Frontal cortex (tissue), 4 donors: Measurements from ENCODE around the gene TPPP. TPM values are rescaled to one million over a fixed set of nuclear protein-coding genes. Genes with fewer than 3 reads are reported as not detected.
"Not testable (repeated sequence)": the region's sequence is repeated elsewhere in the genome, so short reads cannot be mapped to it uniquely, and the experiment has no call there.

Source experiments
- DNase-seq, 2 donors: peaks; one replicate each; pipeline ENCODE4 v3.0.0; 2012; ENCODE audit warnings: low spot score in 2 of 2
- FAIRE-seq: peaks from 2 replicates; lab custom pipeline; 2012; peaks lifted over from hg19 to GRCh38; lab: Jason Lieb, UNC
- total RNA-seq: library from RNA; depleted of rRNA; stranded (reverse); fragments of >200 nt; gene quantifications from one replicate; pipeline ENCODE4 v1.2.3, GENCODE V29; 2014
- donor health status: control.
- donor health status: control.
- donor health status: control.

TPPP gene
- total RNA-seq, result 13.5 TPM

DNA sequence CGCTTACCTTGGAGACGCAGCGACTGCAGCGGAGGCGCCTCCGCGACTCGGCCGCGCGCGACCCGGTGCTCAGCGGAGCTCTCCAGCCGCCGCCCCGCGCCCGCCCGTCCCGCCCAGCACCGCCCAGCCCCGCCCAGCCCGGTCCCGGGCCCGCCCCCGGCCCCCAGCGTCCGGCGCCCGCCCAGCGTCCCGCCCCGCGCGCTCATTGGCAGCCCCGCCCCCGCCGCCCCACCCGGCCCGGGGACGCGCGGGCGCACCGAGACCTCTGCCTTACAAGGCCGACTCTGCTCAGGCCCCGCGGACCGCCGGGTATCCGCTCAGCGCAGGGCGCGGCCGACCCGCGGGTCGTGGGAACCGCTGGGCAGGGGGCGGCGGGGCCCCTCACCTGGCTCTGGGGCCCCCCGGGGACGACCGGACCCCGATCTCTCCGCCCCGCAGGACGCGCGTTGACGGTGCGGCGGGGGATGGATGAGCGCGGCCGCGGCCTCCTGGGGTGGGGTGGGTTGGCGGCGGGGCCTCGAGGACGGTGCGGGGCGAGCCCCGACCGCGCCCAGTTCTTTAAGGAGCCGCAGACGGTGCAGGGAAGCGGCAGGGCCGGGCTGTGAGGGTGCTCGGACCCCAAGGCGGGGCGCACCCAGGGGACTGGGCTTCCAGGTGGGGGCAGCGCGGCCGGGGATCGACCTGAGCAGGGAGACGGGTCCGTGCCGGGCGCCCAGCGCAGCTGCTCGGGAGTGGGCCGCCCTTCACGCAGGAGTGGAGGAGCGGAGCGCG is at the start of gene TPPP:
Gene TPPP, minus strand, starts transcription at position 82 of the 771 bp plus-strand sequence. CDS start 15,292 bp downstream, outside the sequence.
- peak; percentile 86 to 97 for DNase-seq

DNA sequence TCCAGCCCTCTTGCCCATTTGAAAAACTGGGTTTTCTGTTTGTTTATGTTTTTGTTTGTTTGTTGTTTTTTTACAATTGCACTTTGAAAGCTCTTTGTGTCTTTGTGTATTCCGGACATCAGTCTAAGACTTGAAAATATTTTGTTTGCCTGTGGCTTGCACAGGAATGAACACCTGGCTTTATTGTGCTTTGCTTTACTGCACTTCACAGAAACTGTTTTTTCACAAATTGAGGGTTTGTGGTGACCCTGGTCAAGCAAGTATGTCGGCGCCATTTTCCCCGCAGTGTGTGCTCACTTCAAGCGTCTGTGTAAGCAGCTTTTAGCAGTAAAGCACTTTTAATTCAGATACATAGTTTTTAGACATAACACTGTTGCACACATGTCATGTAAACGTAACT is 49.1 kb upstream of the TPPP start:
- not testable (repeated sequence) for FAIRE-seq, DNase-seq

More for the DNA sequence above, at the start of gene TPPP:
- not testable (repeated sequence) for FAIRE-seq

DNA sequence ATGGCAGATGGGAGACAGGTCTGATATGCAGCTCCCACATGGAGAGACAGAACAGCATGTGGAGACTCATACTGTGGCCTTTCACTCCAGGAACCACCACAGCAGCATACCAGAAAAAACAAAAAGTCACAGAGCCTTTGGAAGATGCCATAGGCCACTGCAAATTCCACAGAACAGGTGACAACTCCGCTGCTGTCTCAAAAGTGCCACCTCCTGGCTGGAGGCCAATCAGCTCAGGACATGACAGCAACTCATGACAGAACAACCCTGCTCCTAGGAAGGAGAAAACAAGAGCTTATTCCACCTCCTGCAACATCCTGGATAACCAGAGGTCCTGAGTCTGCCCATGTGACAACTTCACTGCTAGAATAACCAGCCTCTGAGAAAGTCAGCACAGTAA is 41.0 kb upstream of the TPPP start:
- not testable (repeated sequence) for DNase-seq, FAIRE-seq

DNA sequence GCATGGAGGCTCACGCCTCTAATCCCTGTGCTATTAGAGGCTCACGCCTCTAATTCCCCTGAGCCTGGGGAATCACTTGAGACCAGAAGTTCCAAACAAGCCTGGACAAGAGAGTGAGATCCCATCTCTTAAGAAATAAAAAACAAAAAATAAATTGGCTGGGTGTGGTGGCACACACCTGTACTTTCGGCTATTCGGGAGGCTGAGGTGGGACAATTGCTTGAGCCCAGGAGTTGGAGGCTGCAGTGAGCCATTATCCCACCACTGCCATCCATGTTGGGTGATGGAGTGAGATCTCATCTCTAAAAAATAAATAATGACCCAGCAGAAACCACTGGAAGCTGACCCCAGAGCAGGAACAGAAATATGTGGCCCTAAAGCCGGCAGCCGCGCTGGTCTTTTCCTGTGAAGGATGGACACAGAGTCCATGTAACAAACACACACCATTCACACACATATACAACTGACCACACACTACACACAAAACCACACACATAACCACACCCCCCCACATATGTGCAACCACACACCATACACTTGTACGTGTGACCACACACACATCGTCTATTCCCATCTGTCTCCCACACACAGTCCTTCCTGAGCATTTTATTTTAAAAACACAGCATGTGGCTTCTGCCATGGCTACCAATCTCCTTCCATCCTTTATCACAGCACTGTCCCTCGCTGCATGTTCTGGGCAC is 39.8 kb upstream of the TPPP start:
- FAIRE-seq, DNase-seq: not testable (repeated sequence)

DNA sequence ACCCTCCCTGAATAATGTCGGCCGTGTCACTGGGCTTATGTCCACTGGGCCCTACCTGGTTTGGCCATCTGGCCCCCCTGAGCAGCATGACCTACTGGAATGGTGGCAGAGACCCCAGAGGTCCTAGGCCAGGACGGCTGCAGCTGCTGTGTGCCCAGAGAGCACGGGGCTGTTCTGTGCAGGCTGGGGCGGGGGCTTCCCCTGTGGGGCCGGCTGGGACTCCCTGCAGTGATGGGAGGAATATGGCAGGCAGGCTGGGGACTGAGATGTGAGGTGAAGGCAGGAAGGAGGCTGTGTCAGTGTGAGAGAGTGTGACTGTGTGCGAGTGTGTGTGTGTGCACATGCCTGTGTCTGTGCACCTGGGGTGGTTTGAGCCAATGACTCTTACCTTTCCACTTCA is 36.1 kb upstream of the TPPP start:
- FAIRE-seq, DNase-seq: not testable (repeated sequence)

DNA sequence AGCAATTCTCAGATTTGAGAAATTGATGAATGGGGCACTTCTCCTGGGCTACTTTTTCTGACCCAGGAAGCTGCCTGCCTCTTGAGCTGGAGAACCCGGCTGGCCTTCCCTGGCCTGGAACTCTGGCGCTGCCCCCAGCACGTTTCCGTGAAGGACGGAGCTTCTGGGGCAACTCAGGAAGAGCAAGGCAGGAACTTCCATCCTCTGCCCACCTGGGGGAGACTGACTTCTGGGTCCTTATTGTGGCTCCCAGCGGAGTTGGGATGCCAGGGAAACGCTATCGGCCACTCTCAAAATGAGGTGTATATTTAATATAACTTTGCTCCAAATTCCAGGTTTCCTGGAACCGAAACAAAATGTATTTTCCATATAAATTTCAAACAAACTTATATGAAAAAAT is 33.9 kb upstream of the TPPP start:
- DNase-seq, FAIRE-seq: not testable (repeated sequence)

DNA sequence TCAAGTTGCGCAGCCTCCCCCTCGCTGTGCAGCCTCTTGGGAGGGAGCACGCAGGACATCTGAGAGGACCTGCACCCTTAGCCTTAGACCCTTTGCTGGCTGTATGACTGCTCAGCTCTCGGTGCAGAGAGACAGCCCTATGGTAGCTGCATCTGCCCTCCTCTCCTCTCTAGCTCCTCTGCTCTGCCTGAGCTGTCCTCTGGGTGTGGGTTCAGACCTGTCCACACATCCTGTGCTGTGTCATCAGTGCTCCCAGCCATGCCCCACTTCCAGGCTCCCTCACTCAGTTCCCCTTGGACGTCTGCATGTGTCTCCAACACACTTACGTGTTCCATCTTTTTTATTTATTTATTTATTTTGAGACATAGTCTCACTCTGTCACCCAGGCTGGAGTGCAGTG is 30.7 kb upstream of the TPPP start:
- not testable (repeated sequence) for FAIRE-seq, DNase-seq

DNA sequence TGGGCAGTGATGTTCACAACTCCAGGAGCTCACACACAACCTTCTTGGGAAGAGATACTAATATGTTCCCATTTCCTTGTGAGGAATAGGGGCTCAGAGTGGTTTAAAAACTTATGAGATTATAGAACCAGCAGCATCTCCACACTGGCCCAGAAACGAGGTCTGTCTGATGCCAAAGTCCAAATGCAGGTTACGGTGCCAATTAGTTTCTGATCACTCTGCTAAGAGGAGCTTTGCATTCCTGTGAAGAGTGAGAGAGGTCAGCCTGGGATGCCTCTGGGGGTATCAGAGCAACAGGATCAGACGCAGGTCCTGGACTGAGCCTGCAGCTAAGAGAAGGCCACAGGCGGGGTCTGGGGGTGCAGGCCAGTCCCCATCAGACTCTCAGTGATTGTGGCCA is 30.2 kb upstream of the TPPP start:
- not testable (repeated sequence) for FAIRE-seq, DNase-seq

DNA sequence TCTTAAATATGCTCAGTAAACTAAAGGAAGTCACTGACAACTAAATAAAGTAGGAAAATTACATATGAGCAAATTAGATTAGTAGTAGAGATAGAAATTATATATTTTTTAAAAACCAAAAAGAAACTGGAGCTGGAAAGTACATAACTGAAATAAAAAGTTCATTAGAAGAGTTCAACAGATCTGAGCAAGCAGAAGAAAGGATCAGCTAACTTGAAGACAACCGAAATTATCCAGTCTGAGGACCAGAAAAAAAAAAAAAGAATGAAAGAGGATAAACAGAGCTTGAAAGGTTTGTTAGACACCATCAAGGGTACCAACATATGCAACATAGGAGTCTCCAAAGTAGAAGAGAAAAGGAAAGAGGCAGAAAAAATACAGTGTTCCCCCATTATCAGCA is 26.2 kb upstream of the TPPP start:
- FAIRE-seq, DNase-seq: not testable (repeated sequence)

DNA sequence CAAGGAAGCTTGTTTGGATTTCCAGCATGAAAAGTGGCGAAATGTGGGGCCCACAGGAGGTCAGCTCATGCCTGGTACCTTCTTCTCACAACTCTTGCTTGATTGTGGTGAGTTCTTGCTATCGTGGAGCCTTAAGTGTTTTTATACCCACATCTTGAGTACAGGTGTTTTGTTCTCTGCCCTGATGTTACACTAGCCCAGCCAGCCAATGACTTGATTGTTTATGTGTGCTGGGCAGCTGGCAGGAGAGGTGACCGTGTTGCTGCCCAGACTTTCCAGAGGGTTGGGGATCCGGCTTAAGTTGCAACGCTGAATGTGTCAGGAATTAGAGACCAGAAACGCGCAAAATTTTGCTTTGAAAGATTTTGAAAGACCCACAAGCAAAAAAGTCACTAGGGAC is 24.0 kb upstream of the TPPP start:
- FAIRE-seq, result no peak
- no peak for DNase-seq

DNA sequence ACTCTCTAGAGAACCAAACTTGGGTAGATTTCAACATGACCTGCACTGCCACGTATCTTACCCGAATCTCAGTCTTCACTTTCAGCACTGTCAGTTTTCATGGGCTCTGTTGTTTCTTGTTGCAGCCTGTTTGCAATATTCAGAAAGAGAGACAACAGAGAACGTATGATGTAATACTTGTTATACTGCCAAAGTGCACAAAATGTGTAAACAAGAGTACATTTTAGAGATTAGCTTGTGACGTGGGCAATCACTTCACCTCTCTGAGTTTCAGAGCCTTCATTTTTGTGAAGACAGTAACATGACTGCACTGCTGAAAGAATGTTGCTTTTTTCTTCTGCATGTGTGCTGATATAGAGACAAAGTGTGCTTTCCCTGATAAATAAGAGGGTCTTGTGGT is 23.6 kb upstream of the TPPP start:
- not testable (repeated sequence) for DNase-seq, FAIRE-seq

DNA sequence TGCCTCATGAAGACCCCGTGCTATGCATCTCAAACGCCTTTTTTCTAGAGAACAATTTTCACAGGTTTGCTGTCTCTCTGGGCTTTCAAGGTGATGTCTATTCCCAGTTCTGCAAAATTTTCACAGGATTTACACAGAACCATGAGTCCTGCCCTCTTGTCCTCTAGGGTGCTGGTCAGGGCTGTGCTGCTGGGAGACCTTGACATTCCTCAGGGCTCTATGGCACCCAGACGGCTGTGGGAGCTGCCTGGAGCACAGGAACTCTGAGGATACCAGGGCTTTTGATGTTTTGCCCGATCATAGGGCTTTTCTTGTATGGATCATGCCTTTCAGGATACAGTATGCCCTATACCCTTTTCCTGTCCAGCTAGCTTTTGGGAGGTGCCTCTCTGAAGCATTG is 22.5 kb upstream of the TPPP start:
- FAIRE-seq, DNase-seq: not testable (repeated sequence)

DNA sequence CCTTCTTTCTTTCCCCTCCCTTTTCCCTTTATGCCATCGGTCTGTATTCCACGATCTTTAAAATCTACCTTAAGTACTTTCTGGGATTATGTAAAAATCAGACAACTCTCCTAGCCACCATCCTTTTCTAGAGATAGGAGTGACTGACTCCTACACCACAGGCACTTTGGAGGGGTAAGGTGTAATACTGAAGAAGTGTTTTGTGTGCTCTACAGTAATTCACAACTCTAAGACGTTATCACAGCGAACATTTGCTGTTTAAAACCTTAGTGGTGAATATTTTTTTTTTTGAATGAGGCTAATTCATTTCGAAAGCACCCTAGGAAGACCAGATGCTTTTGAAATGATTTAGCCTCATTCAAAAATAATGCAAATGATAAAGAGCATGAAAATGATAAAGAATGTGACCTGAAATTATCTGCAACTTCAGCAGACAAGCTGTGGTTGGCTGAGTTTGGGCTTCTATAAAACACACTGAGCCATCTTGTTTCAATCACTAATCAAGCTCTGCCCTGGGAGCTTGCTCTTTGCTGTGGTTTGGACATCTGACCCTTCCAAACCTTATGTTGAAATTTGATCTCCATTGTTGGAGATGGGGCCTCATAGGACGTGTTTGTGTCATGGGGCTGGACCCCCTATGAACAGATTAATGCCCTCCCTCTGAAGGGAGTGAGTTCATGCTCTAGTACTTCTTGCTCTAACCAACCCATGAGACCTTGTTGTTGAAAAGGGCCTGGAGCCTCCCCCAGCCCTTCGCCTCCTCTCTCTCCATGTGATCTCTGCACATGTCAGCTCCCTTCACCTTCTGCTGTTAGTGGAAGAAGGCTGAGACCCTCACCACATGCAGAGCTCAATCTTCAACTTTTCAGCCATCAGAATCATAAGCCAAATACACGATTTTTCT is 21.3 kb upstream of the TPPP start:
- FAIRE-seq, DNase-seq: not testable (repeated sequence)

DNA sequence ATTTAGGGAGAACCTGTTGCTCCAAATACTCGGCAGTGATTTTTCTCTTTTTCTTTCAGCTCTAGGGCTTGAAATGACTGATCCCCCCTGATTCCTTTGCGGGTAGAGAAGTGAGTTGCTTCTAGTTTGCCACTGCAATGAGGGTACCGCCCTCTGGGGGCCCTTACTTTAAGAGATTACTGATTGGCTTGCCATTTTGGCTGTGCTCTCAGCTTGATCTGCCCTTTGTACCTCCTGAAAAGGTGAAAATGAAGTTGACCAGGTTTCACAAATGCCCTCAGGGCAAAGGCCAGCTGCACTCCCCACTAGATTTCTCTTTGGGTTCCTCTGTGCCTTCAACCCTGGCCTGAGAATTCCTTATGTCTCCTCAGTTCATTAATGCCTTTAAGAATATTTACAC is 20.5 kb upstream of the TPPP start:
- FAIRE-seq, DNase-seq: not testable (repeated sequence)

DNA sequence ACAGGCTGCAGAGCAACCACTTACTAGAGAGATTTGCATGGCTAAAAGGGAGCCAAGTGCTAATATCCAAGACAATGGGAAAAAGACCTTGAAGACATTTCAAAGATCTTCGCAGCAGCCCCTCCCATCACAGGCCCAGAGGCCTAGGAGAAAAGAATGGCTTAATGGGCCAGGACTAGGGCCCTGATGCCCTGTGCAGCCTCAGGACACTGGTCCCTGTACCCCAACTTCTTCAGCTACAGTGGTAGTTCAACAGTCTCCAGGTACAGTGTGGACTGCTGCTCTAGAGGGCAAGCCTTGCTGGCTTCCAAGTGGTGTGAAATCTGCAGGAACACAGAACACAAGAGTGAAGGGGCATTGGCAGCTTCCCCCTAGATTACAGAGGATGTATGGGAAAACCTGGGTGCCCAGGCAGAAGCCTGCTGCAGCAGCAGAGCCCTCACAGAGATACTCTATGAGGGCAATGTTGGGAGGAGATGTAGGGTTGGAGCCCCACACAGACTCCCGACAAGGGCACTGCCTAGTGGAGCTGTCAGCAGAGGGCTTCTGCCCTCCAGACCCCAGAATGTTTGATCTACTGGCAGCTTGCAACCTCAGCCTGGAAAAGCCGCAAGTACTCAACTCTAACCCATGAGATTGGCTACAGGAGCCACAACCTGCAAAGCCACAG is 15.8 kb upstream of the TPPP start:
- DNase-seq, FAIRE-seq: not testable (repeated sequence)

DNA sequence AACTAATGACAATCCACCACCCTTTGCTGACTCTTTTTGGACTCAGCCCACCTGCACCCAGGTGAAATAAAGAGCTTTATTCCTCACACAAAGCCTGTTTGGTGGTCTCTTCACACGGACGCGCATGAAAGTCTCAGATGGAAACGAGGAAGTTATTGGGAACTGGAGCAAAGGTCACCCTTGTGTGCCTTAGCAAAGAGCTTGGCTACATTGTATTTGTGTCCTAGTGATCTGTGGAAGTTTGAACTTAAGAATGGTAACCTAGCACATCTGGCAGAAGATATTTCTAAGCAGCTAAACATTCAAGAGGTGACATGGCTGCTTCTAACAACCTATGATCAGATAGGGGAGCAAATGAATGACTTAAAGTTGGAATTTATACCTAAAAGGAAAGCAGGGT is 15.2 kb upstream of the TPPP start:
- FAIRE-seq, DNase-seq: not testable (repeated sequence)

DNA sequence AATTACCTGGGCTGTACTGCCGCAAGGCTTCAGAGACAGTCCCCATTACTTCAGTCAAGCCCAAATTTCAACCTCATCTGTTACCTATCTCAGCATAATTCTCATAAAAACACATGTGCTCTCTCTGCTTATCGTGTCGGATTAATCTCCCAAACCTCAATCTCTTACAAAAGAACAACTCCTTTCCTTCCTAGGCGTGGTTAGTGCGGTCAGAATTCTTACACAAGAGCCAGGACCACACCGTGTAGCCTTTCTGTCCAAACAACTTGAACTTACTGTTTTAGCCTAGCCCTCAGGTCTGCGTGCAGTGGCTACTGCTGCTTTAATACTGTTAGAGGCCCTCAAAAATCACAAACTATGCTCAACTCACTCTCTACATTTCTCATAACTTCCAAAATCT is 13.0 kb upstream of the TPPP start:
- not testable (repeated sequence) for DNase-seq, FAIRE-seq

DNA sequence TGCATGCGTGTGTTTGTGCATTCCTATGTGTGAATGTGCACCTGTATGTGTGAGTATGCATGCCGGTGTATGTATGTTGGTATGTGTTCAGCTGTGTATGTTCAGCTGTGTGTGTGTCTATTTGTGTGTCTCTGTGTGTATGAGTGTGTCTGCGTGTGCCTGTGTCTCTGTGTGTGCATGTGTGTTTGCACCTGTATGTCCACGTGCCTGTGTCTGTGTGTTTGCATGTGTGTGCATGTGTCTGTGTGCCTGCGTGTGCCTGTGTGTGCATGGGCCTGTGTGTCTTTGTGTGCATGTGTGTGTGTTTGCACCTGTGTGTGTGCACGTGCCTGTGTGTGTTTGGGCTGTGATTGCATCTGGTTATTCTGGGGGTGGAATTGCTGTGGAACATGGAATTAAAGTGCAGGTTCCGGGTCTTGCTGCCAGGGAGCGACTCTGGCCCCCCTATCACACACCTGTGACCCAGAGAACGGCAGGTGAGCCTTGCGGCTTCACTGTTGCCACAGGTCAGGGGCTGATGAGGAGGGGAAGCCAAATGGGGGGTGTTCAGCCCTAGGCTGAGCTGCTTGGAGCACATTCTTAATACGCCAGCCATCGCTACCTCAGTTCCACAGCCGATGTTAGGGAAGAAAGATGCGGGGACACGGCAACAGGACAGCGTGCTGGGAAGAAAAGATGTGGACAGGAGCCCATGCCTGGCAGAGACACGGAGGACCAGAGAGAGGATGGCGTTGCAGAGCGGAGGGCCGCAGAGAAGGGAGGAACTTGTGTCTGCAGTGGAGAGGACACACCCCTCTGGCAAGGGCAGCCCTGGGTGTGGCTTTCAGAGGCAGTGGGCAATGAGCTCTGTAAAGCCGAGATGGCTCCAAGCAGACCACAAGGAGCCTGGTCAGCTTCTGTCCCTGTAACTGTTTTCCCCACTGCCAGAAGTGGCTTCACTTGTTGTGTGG is 3.9 kb upstream of the TPPP start:
- not testable (repeated sequence) for DNase-seq, FAIRE-seq
